Natural killer cell (primary cell): Measurements from ENCODE around the gene CLDND1. TPM values are rescaled to one million over a fixed set of nuclear protein-coding genes. Genes with fewer than 3 reads are reported as not detected.

Experiments used
- ATAC-seq, 3 donors: fragments of 150-1000 bp in 2 of 3; fragments of 200-7000 bp in 1 of 3; cut with Tn5 transposase; 1 replicate in 1 of 3; 2 replicates in 2 of 3; pipeline ENCODE4 v1.10.0; 2021; ENCODE audit warnings: mild to moderate bottlenecking in 2 of 3, moderate library complexity in 2 of 3
- DNase-seq, 2 donors: peaks; one replicate each; pipeline versions ENCODE4 v3.0.0 to v3.0.0-alpha.2; 2013 to 2021; ENCODE audit warnings: mixed read lengths in 1 of 2
- H3K27ac ChIP-seq: one replicate; pipeline ENCODE4 v1.5.1; 2013; ENCODE audit warnings: mild to moderate bottlenecking, low read length
- H3K27me3 ChIP-seq: one replicate; pipeline ENCODE4 v1.6.1; 2013; ENCODE audit warnings: low read length; ENCODE audit not compliant: control insufficient read depth, insufficient read depth
- H3K36me3 ChIP-seq: one replicate; pipeline ENCODE4 v1.6.1; 2013; ENCODE audit warnings: low read length; ENCODE audit not compliant: control insufficient read depth, insufficient read depth
- H3K4me1 ChIP-seq: one replicate; pipeline ENCODE4 v1.6.1; 2013; ENCODE audit warnings: low read length; ENCODE audit not compliant: control insufficient read depth, insufficient read depth
- H3K4me3 ChIP-seq: one replicate; pipeline ENCODE4 v1.5.1; 2013; ENCODE audit warnings: low read length
- H3K9me3 ChIP-seq: one replicate; pipeline ENCODE4 v1.6.1; 2013; ENCODE audit warnings: low read length; ENCODE audit not compliant: control insufficient read depth, insufficient read depth
- H3K27ac Mint-ChIP-seq, 2 donors: one replicate each; pipeline ENCODE4 v1.8.0; 2022; ENCODE audit warnings: mild to moderate bottlenecking in 2 of 2, mixed read lengths in 2 of 2, moderate library complexity in 1 of 2
- H3K27me3 Mint-ChIP-seq, 2 donors: one replicate each; pipeline ENCODE4 v1.8.0; 2022; ENCODE audit warnings: low read depth in 2 of 2, mixed read lengths in 2 of 2
- H3K36me3 Mint-ChIP-seq: one replicate; pipeline ENCODE4 v1.8.0; 2022; ENCODE audit warnings: mixed read lengths
- H3K4me1 Mint-ChIP-seq, 2 donors: one replicate each; pipeline ENCODE4 v1.8.0; 2022; ENCODE audit warnings: mixed read lengths in 2 of 2
- H3K4me3 Mint-ChIP-seq: one replicate; pipeline ENCODE4 v1.8.0; 2022; ENCODE audit warnings: mild to moderate bottlenecking, moderate library complexity, mixed read lengths
- H3K9me3 Mint-ChIP-seq, 2 donors: one replicate each; pipeline ENCODE4 v1.8.0; 2022; ENCODE audit warnings: mixed read lengths in 2 of 2
- CTCF ChIP-seq: fragments of 200-600 bp; IDR thresholded peaks from one replicate; pipeline ENCODE4 v1.8.0; 2022; ENCODE audit warnings: antibody characterized with exemption
- WGBS: methylation state at CpG from one replicate; pipeline ENCODE4 v1.1.7; 2013; ENCODE audit warnings: missing lambda C conversion rate; ENCODE audit not compliant: insufficient coverage; 5-methylcytosine and 5-hydroxymethylcytosine counted together
- intact Hi-C: fragments of 100-400 bp; cut with micrococcal nuclease; formaldehyde crosslinking; loops from one replicate; pipeline ENCODE4 v1.14.2; 2022
- total RNA-seq, 4 donors: library from RNA; stranded (reverse); fragments of 120-200 nt in 1 of 4; gene quantifications; one replicate each; pipeline versions ENCODE4 v1.2.3 to v1.2.4, GENCODE V29; 2013 to 2022

Gene CLDND1
- total RNA-seq, 3 donors from 2014 or later (not counting 1 experiment from before 2014, with no cell fraction given): 175 to 220 (median 219) TPM

DNA sequence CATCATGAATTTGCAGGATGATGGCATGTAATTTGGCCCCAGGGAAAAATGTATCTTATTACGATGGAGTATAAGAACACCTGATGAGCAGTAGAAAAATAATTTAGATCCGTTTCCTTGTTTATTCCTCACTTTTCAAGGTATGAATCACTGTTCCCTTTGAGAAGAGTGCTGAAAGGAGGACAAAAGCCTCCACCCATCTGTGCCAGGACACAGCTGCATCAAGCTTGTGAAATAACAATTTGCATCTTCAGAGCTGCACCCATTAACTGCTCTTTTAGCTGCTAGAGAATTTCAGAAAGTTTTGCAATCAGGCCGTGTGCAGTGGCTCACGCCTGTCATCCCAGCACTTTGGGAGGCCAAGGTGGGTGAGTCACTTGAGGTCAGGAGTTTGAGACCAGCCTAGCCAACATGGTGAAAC, 9.6 kb downstream of the CLDND1 start:
- Histone ChIP-seq H3K9me3 (no peaks in the 10 kb centered on the region), H3K27ac (no peak overlapping the region), H3K36me3 (peaks cover 55% of the 10 kb centered on the region), H3K4me3 (no peak overlapping the region), H3K27me3 (no peaks in the 10 kb centered on the region), H3K4me1 (no peaks in the 10 kb centered on the region)
- ATAC-seq (peak in 1 of 3 donors; percentile 17), DNase-seq (no peak)
- H3K27me3 Mint-ChIP-seq: no peaks in the 10 kb centered on the region
- no peak for TF ChIP-seq CTCF
- peaks cover 14% of the 10 kb centered on the region for H3K36me3 Mint-ChIP-seq
- H3K4me3 Mint-ChIP-seq: no peak overlapping the region
- H3K9me3 Mint-ChIP-seq: no peaks in the 10 kb centered on the region
- intact Hi-C loops: no loop called here
- WGBS: 80% methylated on average over 4 of the region's 4 CpGs
- no peak overlapping the region for H3K27ac Mint-ChIP-seq
- H3K4me1 Mint-ChIP-seq: peaks cover 22 to 26% of the 10 kb centered on the region in 2 donors

GRCh38 chr3:98512576-98512975, 10.1 kb downstream of the CLDND1 start:
- 96% methylated on average over 3 of the region's 4 CpGs for WGBS
- ATAC-seq: no peak

GRCh38 chr3:98508582-98508981, 14.1 kb downstream of the CLDND1 start:
- TF ChIP-seq CTCF: no peak
- Mint-ChIP-seq H3K9me3 (no peaks in the 10 kb centered on the region), H3K4me1 (peaks cover 12 to 18% of the 10 kb centered on the region in 2 donors), H3K4me3 (no peak overlapping the region), H3K36me3 (peaks cover 7% of the 10 kb centered on the region), H3K27ac (no peak overlapping the region), H3K27me3 (no peaks in the 10 kb centered on the region)
- H3K36me3 ChIP-seq: peaks cover 20% of the 10 kb centered on the region
- WGBS: 87% methylated on average over 2 of the region's 2 CpGs
- DNase-seq (peak in 1 of 2 donors; percentile 22), ATAC-seq (no peak)
- intact Hi-C loops: no loop called here
- no peaks in the 10 kb centered on the region for H3K9me3 ChIP-seq
- H3K4me1 ChIP-seq: no peaks in the 10 kb centered on the region
- no peaks in the 10 kb centered on the region for H3K27me3 ChIP-seq
- no peak overlapping the region for H3K4me3 ChIP-seq
- H3K27ac ChIP-seq: no peak overlapping the region

More at GRCh38 chr3:98512576-98512975, 10.1 kb downstream of the CLDND1 start:
- Histone ChIP-seq H3K4me3 (no peak overlapping the region), H3K4me1 (no peaks in the 10 kb centered on the region), H3K27ac (no peak overlapping the region), H3K27me3 (no peaks in the 10 kb centered on the region), H3K36me3 (peaks cover 50% of the 10 kb centered on the region), H3K9me3 (no peaks in the 10 kb centered on the region)
- Mint-ChIP-seq H3K27me3 (no peaks in the 10 kb centered on the region), H3K27ac (no peak overlapping the region), H3K4me3 (no peak overlapping the region), H3K4me1 (peaks cover 17 to 25% of the 10 kb centered on the region in 2 donors), H3K36me3 (peaks cover 14% of the 10 kb centered on the region), H3K9me3 (no peaks in the 10 kb centered on the region)
- TF ChIP-seq CTCF: no peak
- DNase-seq: no peak
- intact Hi-C loops: no loop called here

DNA sequence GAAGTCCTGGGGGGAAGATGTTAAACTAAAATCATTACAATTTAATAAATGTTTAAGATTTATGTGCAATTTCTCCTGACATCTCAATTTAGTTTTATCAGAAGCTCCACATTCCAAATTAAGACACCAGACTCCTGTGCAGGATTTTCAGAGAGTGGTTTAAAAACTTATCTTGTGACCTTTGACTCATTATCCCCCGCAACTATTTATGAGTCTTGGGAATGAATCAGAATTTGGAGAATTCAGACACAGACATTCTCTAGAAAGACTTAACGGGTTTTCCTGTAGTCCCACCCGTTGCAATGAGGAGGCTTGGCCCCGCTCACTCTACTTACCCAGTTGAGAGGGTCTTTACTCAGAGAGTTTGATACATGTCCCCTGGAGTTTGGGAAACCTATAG, 18.2 kb downstream of the CLDND1 start:
- no peaks in the 10 kb centered on the region for H3K27me3 Mint-ChIP-seq
- no peaks in the 10 kb centered on the region for H3K9me3 Mint-ChIP-seq
- Histone ChIP-seq H3K27me3 (no peaks in the 10 kb centered on the region), H3K36me3 (peaks cover 5% of the 10 kb centered on the region), H3K27ac (no peak overlapping the region), H3K4me3 (no peak overlapping the region), H3K9me3 (no peaks in the 10 kb centered on the region), H3K4me1 (no peaks in the 10 kb centered on the region)
- H3K4me3 Mint-ChIP-seq: no peak overlapping the region
- H3K36me3 Mint-ChIP-seq: no peaks in the 10 kb centered on the region
- no peak for TF ChIP-seq CTCF
- 98% methylated on average over 4 of the region's 4 CpGs for WGBS
- H3K4me1 Mint-ChIP-seq: peaks cover 5 to 12% of the 10 kb centered on the region in 2 donors
- H3K27ac Mint-ChIP-seq: no peak overlapping the region
- DNase-seq (no peak), ATAC-seq (no peak)
- intact Hi-C loops: no loop called here
